Transverse colon (tissue), 4 donors: ENCODE data around the gene BORCS5. TPM values are rescaled to one million over a fixed set of nuclear protein-coding genes. Genes with fewer than 3 reads are reported as not detected.
"Not testable (repeated sequence)": the region's sequence is repeated elsewhere in the genome, so short reads cannot be mapped to it uniquely, and the experiment has no call there.

Experiments used
- DNase-seq: peaks from one replicate; pipeline ENCODE4 v3.0.0-alpha.2; 2019
- H3K27ac ChIP-seq, 4 donors: fragments of 200-600 bp; sonication (generic); 2 replicates each; pipeline ENCODE4 v1.5.1; 2016 to 2018; ENCODE audit warnings: inconsistent platforms in 4 of 4
- H3K27me3 ChIP-seq: fragments of 200-600 bp; sonication (generic); 2 replicates; pipeline ENCODE4 v1.5.1; 2017; ENCODE audit warnings: inconsistent platforms
- H3K36me3 ChIP-seq, 4 donors: fragments of 200-600 bp; sonication (generic); 2 replicates each; pipeline ENCODE4 v1.5.1; 2017 to 2019; ENCODE audit warnings: inconsistent platforms in 4 of 4
- H3K4me1 ChIP-seq, 4 donors: fragments of 200-600 bp; sonication (generic); 2 replicates each; pipeline ENCODE4 v1.5.1; 2017 to 2020; ENCODE audit warnings: inconsistent platforms in 4 of 4
- H3K4me3 ChIP-seq, 4 donors: fragments of 200-600 bp; sonication (generic); 1 replicate in 1 of 4; 2 replicates in 3 of 4; pipeline versions ENCODE4 v1.5.1 to v1.6.1; 2017 to 2019; ENCODE audit warnings: inconsistent platforms in 4 of 4
- H3K9me3 ChIP-seq, 2 donors: fragments of 200-600 bp; sonication (generic); 2 replicates each; pipeline ENCODE4 v1.5.1; 2017 to 2019; ENCODE audit warnings: inconsistent platforms in 2 of 2
- CTCF ChIP-seq, 5 experiments: fragments of 200-600 bp in 3 of 5; fragments of 450-650 bp in 2 of 5; sonication (generic) in 3 of 5; IDR thresholded peaks; 1 replicate in 2 of 5; 2 replicates in 3 of 5; pipeline ENCODE4 v1.5.1; 2016 to 2017; ENCODE audit warnings: antibody characterized with exemption in 5 of 5, inconsistent platforms in 3 of 5, mild to moderate bottlenecking in 2 of 5, moderate library complexity in 1 of 5
- EP300 ChIP-seq: sonication (generic); formaldehyde crosslinking; IDR thresholded peaks from one replicate; pipeline ENCODE4 v1.6.1; 2017; ENCODE audit warnings: antibody characterized with exemption, low read depth
- POLR2A ChIP-seq: fragments of 450-650 bp; IDR thresholded peaks from one replicate; pipeline ENCODE4 v1.6.1; 2016; ENCODE audit warnings: antibody characterized with exemption, mild to moderate bottlenecking, moderate library complexity
- POLR2AphosphoS5 ChIP-seq, 3 donors: sonication (generic); formaldehyde crosslinking; IDR thresholded peaks; one replicate each; pipeline ENCODE4 v1.6.1; 2016; ENCODE audit warnings: antibody characterized with exemption in 3 of 3
- WGBS, 2 donors: methylation state at CpG; one replicate each; pipeline ENCODE4 v1.1.5; 2018; ENCODE audit warnings: low coverage in 1 of 2; 5-methylcytosine and 5-hydroxymethylcytosine counted together
- in situ Hi-C, 4 donors: fragments of 200-750 bp; cut with MboI; loops; one replicate each; pipeline versions ENCODE4 v1.15.0 to v1.15.1; 2017; ENCODE audit warnings: low sequenced_read_pairs in 3 of 4, low pct_ligation_motif_present in 1 of 4, low pct_unique_long_range_greater_than_20kb in 1 of 4
- intact Hi-C: fragments of 100-400 bp; cut with DNase I; formaldehyde crosslinking; loops from one replicate; pipeline ENCODE4 v1.15.1; 2023; ENCODE audit warnings: low total_unique reads
- total RNA-seq, 4 donors: library from RNA; depleted of rRNA; stranded (reverse); fragments of >200 nt; gene quantifications; one replicate each; pipeline ENCODE4 v1.1.0, GENCODE V29; 2016

BORCS5 gene
- total RNA-seq, 4 donors from 2014 or later: 8.5 to 52.7 (median 21.3) TPM

GRCh38 chr12:12468575-12468974, 111.7 kb downstream of the BORCS5 start:
- Histone ChIP-seq H3K4me3 (no peak overlapping the region), H3K27ac (peak overlapping the region in 2 of 4 donors; percentile 11 to 33), H3K36me3 (no peaks in the 10 kb centered on the region), H3K27me3 (no peaks in the 10 kb centered on the region), H3K9me3 (no peaks in the 10 kb centered on the region), H3K4me1 (no peaks in the 10 kb centered on the region)
- no peak for DNase-seq
- intact Hi-C loops: no loop called here
- in situ Hi-C loops: no loop called here
- 81 to 90% methylated on average over 3 of the region's 3 CpGs for WGBS, 2 donors
- TF ChIP-seq POLR2AphosphoS5 (IDR thresholded peaks at IDR 0.05) (no peak), CTCF (IDR thresholded peaks at IDR 0.05) (no peak), EP300 (no peak), POLR2A (no peak)

DNA sequence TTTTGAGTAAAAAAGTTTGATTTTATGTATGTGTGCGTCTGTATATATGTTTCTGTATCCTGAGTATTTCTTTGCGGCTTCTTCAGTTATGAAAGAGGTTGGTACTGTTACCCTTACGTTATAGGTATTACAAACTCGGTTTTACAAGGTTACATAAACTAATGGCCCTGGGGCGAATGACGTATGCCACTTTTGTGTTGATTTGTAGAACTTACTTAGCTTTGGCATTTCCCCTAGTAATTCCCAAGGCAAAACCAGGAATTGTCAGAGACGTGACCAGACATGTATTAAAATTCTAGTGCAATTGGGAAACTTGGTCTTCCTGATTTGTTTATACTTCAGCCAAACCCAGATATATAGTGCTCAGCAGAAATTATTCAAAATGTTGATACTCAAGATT, 112.5 kb downstream of the BORCS5 start:
- H3K4me3 ChIP-seq: no peak overlapping the region
- no peak for TF ChIP-seq POLR2A
- no peak for TF ChIP-seq POLR2AphosphoS5 (IDR thresholded peaks at IDR 0.05)
- TF ChIP-seq EP300: no peak
- no peak for TF ChIP-seq CTCF (IDR thresholded peaks at IDR 0.05)
- no peaks in the 10 kb centered on the region for H3K36me3 ChIP-seq
- no peak overlapping the region for H3K27ac ChIP-seq
- no peaks in the 10 kb centered on the region for H3K4me1 ChIP-seq
- no peak for DNase-seq
- H3K27me3 ChIP-seq: no peaks in the 10 kb centered on the region
- WGBS, 2 donors: 95 to 97% methylated on average over 7 of the region's 7 CpGs
- intact Hi-C loops (no loop called here), in situ Hi-C loops (no loop called here)
- no peaks in the 10 kb centered on the region for H3K9me3 ChIP-seq

DNA sequence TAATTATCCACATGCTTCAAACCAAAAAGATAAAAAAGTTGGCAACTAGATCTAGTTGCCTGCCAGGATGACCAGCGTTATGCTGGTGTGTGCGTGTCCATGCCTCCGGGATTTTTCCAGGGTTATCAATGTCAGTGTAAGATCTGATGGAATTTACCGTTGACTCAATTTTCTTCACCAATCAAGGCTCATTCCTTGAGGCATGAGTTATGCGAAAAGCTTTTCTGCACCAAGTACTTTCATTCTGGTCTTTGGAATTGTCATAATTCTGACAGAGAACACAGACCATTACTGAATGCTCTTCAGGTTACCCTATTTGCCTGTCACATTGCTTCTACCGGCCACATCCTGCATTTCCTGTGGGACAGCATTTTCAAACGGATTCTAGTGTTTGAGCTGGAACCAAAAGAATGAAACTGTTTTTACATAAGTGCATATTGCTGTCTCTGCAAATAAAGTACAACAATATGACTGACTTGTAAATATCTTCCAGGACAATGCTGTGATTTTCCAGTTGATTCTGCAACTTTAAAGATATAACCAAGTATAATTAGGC, 114.0 kb downstream of the BORCS5 start:
- DNase-seq: no peak
- in situ Hi-C loops: no loop called here
- no peaks in the 10 kb centered on the region for H3K27me3 ChIP-seq
- no peak overlapping the region for H3K4me3 ChIP-seq
- H3K9me3 ChIP-seq: no peaks in the 10 kb centered on the region
- H3K4me1 ChIP-seq: no peaks in the 10 kb centered on the region
- TF ChIP-seq EP300 (no peak), POLR2AphosphoS5 (IDR thresholded peaks at IDR 0.05) (no peak), CTCF (IDR thresholded peaks at IDR 0.05) (no peak), POLR2A (no peak)
- no peaks in the 10 kb centered on the region for H3K36me3 ChIP-seq
- intact Hi-C loops: no loop called here
- no peak overlapping the region for H3K27ac ChIP-seq
- WGBS, 2 donors: 83 to 89% methylated on average over 4 to 7 of the region's 7 CpGs

- H3K9me3 ChIP-seq, H3K4me3 ChIP-seq, H3K4me1 ChIP-seq, in situ Hi-C loops, DNase-seq, intact Hi-C loops, H3K27me3 ChIP-seq, H3K27ac ChIP-seq: not testable (repeated sequence)
- H3K36me3 ChIP-seq: peaks cover 0 to 12% (median 5%) of the 10 kb centered on the region in 4 donors
- 88% methylated on average over 34 of the region's 37 CpGs; no CpG with 5 or more reads in 1 of the 2 donors for WGBS, 2 donors
Observed at GRCh38 chr12:12471982-12472961, 115.4 kb downstream of the BORCS5 start.
